Hematopoietic multipotent progenitor cell treated with erythropoietin and hydrocortisone succinate and interleukin-3 and kit ligand, for 17 days (in vitro differentiated cells): ENCODE data around the gene SNED1.

Source experiments
- DNase-seq: peaks from one replicate; pipeline ENCODE4 v3.0.0-alpha.2; 2015; ENCODE audit warnings: low spot score

Gene SNED1

DNA sequence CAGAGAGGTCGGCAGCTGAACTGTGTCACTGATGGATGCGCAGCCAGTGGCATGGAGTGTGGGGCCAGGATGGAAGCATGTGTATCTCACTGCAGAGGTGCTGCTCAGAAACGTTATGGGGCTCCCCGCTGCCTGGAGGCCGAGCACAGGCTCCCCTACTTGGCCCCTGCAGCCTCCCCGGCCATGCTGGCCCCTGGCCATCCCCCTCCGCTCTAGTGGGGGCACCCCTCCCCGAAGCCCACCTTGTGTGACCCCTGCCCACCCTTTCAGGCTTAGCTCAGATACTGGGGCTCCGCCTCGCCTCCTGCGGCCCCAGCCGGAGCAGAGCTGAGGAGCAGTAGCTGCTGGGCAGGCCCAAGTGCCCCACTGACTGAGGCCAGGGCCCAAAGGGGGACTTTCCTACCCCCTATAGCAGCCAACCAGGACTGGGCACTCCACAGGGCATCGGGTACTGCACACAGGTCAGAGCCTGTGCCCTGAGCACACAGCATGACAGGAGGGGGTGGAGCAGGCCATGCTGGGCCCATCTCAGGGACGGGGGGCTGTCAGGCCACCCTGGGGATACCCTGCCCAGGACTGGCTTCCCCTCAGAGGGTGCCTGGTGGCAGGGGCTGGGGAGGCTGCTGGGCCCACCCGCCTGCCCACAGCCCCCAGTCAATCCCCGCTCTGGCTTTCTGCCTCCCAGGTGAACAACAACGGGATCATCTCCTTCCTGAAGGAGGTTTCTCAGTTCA, 31.3 kb downstream of the SNED1 start:
- DNase-seq, result no peak

- DNase-seq, result no peak
These were observed 31.9 kb downstream of the SNED1 start for GRCh38 chr2:241030333-241030680.

- DNase-seq, result no peak
These were observed 32.5 kb downstream of the SNED1 start for GRCh38 chr2:241030883-241031282.

GRCh38 chr2:241031436-241032165, 33.2 kb downstream of the SNED1 start:
- DNase-seq, result no peak

GRCh38 chr2:241033336-241033987, 35.0 kb downstream of the SNED1 start:
- no peak for DNase-seq

DNA sequence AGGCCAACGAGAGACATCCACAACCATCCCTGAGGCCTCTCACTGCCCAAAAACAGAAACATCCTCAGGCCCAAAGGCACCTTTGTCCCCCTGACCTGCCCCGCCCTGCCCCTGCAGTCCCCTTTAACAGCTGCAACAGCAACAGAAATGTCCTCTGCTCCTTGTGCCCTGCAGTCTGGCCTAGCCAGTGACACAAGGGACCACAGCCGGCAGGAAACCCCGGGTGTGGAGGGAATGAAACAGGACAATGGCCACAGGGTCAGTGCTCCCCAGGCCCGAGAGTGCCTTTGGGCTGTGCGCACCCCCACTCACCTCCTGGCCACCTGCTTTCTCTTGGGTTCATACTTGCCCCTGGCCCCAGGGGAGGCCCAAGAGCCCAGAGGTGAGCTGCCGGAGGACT, 35.6 kb downstream of the SNED1 start:
- no peak for DNase-seq

- no peak for DNase-seq
These were observed 36.2 kb downstream of the SNED1 start for GRCh38 chr2:241034490-241035141.

DNA sequence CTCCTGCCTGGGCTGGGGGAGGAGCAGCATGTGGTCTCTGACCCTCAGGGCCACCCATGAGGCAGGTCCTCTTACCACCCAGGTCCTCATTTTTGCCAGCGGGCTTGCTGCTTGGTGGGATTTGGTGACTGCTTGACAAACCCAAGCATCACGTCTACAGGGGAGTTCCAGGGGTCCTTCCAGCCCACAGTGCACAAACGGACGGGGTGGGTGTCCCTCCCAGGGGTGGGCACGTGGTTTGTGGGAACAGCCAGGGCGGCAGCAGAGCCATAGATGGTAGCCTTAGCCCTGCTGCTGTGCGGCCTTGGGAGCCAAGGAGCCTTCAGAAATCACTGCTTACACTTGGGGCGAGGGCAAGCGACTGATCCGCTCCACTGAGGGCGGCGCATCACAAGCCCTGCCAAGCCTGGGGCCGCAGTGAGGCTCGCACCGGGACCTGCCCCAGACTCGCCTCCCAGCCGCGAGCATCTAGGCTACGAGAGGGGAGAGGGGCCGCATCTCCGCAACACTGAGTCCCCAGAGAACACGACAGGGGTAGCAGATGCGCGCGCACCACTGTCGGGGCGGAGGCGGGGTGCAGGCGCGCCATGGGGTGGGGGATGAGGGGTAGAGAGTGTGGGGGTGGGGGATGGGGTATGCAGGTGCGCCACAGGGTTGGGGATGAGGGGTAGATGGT, 36.9 kb downstream of the SNED1 start:
- no peak for DNase-seq

- no peak for DNase-seq
These were observed 37.5 kb downstream of the SNED1 start for GRCh38 chr2:241035818-241036396.

DNA sequence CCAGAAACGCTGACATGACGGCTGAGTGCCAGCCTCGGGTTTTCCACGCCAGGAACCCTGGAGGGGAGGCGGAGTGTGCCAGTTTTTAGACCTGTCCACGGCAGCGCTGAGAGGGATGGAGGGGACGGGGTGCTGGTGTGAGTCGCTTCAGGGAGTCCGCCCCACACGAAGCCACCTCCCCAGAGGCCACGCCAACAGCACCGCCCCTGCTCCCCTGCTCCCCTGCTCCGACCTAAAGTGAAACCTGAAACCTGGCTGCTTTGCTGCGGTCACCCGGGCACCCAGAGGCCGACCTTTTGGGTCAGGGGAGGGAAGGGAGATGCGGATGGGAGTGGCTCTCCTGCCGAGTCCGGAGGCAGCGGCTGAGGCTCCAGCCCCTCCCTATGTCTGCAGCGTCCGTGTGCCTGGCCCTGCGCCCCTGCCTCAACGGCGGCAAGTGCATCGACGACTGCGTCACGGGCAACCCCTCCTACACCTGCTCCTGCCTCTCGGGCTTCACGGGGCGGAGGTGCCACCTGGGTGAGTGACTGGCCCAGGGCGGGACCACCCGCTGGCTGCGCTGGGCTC, 38.1 kb downstream of the SNED1 start:
- DNase-seq, result no peak

GRCh38 chr2:241036964-241037421, 38.6 kb downstream of the SNED1 start:
- no peak for DNase-seq

GRCh38 chr2:241037498-241037897, 39.1 kb downstream of the SNED1 start:
- no peak for DNase-seq

GRCh38 chr2:241038374-241039180, 40.2 kb downstream of the SNED1 start:
- DNase-seq, result no peak

DNA sequence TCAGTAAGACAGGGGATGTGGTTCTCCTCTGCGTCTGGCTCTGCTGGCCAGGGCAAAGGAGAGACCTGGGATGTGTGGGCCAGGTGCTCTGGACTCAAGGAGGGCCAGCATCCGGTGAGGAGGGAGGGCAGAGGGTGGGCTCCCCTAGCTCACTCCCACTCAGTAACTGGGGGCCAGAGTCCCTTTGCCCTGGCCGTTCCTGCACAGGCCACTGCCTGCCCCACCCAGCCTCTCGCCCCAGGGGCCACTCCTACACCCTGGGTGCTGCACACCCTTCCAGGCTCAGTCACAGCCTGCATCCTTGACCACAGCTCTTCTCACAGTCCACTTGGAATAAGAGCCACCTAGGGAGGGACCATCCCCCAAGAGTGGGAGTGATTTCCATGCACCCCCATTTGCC, 41.0 kb downstream of the SNED1 start:
- no peak for DNase-seq

DNA sequence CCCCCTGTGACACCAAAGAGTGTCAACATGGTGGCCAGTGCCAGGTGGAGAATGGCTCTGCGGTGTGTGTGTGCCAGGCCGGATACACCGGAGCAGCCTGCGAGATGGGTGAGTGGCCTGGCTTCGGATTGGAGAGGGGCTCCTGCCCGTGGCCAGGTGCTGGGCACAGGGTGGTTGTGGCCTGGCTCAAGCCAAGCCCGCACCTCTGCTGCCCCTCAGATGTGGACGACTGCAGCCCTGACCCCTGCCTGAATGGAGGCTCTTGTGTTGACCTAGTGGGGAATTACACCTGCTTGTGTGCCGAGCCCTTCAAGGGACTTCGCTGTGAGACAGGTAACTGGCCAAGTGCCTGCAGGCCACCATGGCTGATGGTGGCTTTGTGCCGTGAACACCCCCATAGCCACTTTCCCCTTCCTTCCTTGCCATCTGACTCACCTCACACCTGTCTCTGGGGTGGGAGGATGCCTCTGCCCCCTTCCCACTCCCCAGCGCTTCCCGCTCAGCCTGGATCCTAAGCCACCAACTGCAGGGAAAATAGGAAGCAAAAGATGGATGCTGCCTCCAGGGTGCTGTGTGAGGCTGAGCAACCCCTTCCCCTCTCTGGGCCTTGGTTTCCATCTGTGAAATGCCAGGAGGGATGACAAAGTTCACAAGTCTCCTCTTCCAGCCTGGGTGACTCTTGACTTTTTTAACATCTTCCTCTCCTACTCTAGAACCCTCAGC, 41.8 kb downstream of the SNED1 start:
- DNase-seq, result no peak

DNA sequence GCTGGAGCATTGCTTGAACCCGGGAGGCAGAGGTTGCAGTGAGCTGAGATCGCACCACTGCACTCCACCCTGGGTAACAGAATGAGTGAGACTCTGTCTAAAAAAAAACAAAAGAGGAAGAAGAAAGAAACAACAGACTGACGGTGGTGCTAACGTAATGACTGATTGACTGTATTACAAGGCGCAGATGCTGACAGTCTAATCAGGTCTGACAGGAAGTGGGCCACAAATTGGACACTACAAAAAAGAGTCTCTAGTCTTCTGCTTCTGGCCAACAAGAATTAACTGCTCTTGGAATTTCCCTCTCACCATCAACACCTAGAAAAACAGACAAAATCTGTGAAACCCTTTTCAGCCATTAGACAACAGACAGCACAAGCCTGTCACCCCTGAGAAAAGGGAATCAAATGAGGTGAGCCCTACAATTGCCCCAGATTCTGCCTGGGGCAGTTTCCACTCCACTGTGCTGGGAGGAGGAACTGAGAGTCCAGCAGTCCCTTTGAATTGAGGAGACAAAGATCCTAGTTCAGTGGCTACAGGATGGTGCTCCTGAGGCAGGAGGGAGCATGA, 43.3 kb downstream of the SNED1 start:
- no peak for DNase-seq

DNA sequence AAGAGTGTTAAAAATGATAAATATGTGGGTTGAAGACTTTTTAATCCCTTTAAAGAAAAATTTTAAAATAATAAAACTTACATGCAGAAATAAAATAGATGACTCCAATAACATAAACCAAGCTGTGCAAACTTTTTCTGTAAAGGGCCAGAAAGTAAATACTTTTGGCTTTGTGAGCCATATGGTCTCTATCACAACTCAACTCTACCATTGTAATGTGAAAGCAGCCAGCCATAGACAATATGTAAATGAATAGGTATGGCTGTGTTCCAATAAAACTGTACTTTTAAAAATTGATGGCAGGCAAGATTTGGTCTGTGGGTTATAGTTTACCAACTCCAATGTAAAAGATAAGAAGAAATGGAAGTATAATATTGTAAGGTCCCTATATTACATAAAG, 45.2 kb downstream of the SNED1 start:
- no peak for DNase-seq

DNA sequence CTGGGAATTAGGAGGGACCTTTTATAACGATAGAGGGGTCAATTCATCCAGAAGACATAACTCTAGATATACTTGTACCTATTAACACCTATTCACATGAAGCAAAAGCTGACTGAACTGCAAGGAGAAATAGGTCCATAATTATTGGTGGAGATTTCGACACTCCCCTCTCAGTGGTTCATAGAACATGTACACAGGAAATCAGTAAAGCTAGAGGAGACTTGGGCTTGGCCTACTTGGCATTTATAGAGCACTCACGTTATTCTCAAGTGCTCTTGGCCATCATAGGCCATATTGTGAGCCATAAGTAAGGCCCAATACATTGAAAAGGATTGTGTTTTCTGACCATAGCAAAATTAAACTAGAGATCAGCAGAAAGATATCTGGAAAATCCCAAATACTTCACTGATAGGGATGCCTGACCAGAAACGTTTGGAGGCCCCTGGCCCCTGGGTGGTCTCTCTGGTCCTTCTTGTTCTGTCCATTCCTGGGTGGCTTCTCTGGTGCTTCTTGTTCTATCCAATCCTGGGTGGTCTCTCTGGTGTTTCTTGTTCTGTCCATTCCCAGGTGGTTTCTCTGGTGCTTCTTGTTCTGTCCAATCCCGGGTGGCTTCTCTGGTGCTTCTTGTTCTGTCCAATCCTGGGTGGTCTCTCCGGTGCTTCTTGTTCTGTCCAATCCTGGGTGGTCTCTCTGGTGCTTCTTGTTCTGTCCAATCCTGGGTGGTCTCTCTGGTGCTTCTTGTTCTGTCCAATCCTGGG, 49.0 kb downstream of the SNED1 start:
- DNase-seq, result no peak
